ENCODE results near the gene ERCC1. TPM values are rescaled to one million over a fixed set of nuclear protein-coding genes. Genes with fewer than 3 reads are reported as not detected.

The ERCC1 gene
- 125 TPM for polyA plus RNA-seq (2012; ENCODE audit: insufficient read depth, insufficient read length)

DNA sequence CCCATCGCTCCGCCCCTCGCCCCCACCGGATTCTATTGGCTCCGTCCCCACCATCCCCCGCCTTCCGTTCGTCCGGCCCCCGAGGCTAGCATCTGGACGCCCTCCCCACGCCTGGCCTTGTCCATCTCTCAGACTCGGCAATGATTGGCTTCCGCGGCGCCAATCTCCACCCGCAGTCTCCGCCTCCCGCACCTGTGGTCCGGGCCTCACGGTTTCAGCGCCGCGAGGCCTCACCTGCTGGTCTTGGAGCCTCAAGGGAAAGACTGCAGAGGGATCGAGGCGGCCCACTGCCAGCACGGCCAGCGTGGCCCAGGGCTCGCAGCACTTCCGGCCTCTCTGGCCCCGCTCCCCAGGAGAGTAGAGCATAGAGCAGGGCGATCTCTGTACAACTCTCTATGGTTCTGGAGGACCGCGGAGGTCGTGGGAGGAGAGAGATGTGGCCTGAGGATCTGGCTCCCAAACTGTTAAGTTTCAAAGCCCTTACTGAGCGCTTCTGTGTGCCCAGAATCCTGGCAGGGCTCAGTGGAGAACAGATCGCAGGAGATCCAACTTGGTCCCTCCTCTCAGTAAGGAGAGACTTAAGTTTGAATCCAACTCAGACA is at the start of gene ERCC1:
Gene ERCC1 (minus strand): TSS at position 329 of the 602 bp plus-strand sequence. CDS start 543 bp downstream, outside the sequence.
- H3K4me3 ChIP-seq (ENCODE audit: low read length): peak within 1 kb of the TSS; percentile 78
- DNase-seq (ENCODE audit: low read depth, low spot score): peak; percentile 62

DNA sequence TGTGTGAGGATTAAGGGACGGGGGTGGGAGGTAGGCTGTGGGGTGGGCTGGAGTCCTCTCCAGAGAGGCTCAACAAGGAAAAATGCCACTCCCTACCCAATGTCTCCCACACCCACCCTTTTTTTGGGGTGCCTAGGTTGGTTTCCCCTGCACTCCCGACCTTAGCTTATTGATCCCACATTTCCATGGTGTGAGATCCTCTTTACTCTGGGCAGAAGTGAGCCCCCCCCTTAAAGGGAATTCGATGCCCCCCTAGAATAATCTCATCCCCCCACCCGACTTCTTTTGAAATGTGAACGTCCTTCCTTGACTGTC is 49.6 kb upstream of the ERCC1 start:
- no peak for DNase-seq (ENCODE audit: low read depth, low spot score)
- no peak overlapping the region for H3K4me3 ChIP-seq (ENCODE audit: low read length)

DNA sequence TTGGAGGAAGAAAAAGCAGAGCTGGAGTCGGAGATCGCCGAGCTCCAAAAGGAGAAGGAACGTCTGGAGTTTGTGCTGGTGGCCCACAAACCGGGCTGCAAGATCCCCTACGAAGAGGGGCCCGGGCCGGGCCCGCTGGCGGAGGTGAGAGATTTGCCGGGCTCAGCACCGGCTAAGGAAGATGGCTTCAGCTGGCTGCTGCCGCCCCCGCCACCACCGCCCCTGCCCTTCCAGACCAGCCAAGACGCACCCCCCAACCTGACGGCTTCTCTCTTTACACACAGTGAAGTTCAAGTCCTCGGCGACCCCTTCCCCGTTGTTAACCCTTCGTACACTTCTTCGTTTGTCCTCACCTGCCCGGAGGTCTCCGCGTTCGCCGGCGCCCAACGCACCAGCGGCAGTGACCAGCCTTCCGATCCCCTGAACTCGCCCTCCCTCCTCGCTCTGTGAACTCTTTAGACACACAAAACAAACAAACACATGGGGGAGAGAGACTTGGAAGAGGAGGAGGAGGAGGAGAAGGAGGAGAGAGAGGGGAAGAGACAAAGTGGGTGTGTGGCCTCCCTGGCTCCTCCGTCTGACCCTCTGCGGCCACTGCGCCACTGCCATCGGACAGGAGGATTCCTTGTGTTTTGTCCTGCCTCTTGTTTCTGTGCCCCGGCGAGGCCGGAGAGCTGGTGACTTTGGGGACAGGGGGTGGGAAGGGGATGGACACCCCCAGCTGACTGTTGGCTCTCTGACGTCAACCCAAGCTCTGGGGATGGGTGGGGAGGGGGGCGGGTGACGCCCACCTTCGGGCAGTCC is 49.0 kb upstream of the ERCC1 start:
- no peak overlapping the region for H3K4me3 ChIP-seq (ENCODE audit: low read length)
- DNase-seq (ENCODE audit: low read depth, low spot score): no peak

DNA sequence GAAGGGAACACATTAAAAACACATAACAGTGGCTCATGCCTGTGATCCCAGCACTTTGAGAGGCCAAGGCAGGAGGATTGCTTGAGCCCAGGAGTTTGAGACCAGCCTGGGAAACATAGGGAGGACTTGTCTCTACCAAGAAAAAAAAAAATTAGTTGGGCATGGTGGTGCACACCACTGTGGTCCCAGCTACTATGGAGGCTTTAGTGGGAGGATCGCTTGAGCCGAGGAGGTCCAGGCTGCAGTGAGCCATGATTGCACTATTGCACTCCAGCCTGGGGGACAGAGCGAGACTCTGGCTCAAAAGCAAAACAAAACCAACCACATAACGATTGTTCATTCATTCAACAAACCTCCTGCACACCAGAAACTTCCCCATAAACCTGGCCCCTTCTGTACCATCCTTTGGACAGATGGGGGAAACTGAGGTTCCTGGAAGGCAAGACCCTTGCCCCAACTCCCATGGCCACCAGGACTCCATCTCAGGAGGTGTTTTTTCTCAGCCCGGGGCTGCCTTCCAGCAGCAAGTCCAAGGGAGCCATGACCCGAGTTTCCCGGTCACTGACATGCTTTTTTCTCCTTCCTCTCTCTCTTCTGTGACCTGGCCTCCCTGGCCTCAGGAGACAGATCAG is 48.3 kb upstream of the ERCC1 start:
- H3K4me3 ChIP-seq (ENCODE audit: low read length): no peak overlapping the region
- DNase-seq (ENCODE audit: low read depth, low spot score): no peak

DNA sequence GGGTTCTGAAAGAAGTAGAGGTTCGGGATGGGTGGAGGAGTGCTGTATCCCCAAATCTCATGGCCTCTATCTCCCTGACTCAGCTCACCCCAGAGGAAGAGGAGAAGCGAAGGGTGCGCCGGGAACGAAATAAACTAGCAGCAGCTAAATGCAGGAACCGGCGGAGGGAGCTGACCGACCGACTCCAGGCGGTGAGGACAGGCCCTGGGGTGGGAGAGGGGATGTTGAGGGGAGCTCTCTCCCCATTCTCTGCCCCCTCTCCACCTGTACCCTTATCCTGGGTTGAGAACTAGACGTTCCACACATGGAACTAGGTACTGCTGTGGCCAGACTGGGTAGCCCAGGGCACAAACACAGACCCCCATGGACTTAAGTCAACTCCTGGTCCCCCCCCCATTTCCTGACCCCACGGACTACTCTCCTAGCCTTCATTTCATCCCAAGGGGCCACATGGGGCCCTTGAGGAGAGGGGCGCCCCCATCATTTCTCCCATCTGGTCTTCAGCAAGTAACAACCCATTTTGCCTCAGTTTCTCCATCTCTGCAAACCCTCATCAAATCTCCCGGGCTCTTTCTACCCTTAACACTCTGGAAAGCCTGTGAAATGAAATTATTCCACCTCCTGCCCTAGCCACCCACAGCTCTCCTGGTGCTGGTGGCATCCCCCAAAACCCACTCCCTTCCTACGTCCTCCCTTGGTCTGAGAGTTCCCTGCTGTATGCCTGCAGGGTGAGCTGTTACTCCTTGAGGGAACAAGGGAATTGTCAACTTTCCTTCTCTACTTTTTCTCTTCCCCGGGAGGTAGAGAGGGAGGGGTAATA is 47.6 kb upstream of the ERCC1 start:
- DNase-seq (ENCODE audit: low read depth, low spot score): no peak
- no peak overlapping the region for H3K4me3 ChIP-seq (ENCODE audit: low read length)

DNA sequence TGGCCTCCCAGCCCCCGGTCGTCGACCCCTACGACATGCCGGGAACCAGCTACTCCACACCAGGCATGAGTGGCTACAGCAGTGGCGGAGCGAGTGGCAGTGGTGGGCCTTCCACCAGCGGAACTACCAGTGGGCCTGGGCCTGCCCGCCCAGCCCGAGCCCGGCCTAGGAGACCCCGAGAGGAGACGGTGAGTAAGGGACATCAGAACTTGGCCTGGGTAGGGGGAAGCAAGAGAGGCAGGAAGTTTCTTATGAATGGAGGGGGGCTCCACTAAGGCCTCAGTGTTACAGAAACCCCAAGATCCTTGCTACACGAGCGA is 47.0 kb upstream of the ERCC1 start:
- no peak for DNase-seq (ENCODE audit: low read depth, low spot score)
- no peak overlapping the region for H3K4me3 ChIP-seq (ENCODE audit: low read length)

DNA sequence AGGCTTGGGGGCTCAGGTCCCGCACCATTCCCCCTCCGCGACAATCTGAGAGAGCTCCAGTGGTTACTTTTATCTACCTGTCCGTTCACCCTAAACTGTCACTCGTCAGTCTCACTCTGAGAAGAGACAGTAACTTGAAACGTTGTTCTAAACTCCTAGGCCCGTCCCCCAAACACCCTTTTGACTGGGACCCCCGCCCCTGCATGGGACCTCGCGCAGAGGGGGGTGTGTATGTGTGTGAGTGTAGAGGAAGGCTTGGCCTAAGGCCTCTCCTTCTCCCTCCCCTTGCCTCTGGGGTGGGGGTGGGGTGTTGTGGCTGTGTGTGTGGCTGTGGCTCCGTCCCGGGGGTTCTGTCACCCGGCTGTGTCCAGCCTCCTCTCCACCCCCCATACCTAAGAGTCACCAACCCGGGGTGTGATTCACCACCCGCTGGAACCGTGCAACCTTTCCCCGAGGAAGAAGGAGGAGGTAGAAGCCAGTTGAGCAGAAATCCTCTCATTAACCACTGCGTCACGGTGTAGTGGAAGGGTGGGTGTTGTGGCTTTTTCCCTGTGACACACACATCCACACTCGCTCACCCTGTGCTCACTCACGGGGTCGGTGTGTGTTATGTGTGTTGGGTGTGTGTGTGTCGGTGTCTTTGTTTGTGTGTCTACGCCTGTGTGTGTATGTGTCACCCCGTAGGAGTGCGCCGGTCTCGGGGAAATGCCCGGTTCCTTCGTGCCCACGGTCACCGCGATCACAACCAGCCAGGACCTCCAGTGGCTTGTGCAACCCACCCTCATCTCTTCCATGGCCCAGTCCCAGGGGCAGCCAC is 46.4 kb upstream of the ERCC1 start:
- peak overlapping the region; percentile 86 for H3K4me3 ChIP-seq (ENCODE audit: low read length)
- DNase-seq (ENCODE audit: low read depth, low spot score): no peak

DNA sequence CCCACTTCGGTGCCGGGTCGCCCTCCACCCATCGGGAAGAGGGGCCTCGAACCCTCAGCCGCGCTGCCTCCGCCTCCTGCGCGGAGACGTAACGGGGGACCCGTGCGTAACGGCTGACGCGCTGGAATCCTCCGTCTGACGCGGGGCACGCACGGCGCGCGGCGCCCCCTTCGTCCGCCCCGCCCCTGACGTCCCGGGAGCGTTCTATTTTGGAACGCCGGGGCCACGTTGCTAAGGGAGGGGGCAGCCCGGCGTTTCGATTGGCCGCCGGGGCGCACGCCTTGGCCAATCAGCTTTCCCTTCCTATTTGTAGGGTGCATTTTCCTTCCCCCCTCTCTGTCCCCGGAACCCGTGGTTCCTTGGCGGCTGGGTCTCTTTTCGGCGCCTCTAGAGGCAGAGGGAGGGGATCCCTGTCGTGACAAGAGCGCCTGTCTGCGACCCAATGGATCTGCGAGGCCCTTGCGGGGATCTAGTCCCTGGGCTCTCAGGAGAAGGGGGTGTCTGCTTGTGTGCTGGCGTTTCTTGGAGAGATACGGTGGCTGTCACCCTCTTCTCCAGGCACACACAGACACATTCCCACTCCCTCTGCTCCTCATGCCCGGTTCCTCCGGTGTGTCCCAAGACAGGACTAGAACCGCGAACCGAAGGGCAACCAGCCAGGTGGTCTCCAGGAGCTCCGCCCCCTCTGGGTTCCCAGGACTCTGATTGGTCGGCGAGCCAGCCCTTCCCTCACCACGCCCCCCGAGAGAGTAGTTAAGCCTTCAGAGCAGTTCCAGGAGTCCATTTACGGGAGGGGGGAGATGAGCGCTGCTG is 45.6 kb upstream of the ERCC1 start:
- H3K4me3 ChIP-seq (ENCODE audit: low read length): peak overlapping the region; percentile 86
- DNase-seq (ENCODE audit: low read depth, low spot score): peak; percentile 93

DNA sequence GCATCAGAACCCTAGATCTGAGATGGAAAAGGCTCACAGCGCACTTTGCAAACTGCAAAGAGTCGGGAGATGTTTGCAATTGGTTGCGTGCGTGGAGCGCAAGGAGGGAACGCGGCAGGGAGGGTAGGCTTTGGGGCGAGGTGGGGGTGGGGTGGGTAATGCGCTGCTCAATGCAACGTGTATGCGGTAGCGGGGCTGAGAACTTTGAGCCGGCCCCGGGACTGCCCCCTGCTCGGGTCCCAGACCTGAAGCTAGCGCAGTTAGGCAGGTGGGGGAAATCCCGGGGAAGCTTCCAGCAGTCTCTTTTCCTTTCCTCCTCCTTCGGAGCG is 45.0 kb upstream of the ERCC1 start:
- no peak for DNase-seq (ENCODE audit: low read depth, low spot score)
- peak overlapping the region; percentile 86 for H3K4me3 ChIP-seq (ENCODE audit: low read length)

DNA sequence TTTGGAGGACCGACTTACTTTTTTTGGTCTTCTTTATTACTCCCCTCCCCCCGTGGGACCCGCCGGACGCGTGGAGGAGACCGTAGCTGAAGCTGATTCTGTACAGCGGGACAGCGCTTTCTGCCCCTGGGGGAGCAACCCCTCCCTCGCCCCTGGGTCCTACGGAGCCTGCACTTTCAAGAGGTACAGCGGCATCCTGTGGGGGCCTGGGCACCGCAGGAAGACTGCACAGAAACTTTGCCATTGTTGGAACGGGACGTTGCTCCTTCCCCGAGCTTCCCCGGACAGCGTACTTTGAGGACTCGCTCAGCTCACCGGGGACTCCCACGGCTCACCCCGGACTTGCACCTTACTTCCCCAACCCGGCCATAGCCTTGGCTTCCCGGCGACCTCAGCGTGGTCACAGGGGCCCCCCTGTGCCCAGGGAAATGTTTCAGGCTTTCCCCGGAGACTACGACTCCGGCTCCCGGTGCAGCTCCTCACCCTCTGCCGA is 44.5 kb upstream of the ERCC1 start:
- no peak for DNase-seq (ENCODE audit: low read depth, low spot score)

DNA sequence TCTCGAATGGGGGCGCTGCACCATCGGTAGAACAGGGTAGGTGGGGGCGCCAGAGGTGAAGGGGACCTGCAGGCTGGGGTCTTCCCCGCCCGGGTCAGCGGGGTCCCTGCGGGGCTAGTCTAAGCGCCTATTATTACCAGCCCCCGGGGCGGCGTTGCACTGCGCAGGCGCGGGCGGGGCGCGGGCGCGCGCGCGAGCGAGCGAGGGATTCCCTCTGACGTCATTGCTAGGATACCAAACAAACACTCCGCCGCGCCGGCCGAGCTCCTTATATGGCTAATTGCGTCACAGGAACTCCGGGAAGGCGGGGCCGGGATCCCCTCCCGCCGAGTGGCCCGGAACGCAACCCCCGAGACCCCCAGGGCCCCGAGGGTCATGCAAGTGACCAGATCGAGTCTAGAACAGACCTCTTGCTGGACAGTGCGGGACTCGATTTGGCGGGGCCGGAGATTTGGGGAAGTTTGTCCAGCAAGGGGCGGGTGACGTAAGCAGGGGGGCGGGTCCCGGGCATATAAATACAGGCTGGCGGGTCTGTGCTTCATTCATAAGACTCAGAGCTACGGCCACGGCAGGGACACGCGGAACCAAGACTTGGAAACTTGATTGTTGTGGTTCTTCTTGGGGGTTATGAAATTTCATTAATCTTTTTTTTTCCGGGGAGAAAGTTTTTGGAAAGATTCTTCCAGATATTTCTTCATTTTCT is 43.9 kb upstream of the ERCC1 start, which contains the start of gene FOSB:
Gene FOSB (plus strand): TSS at position 541 of the 703 bp plus-strand sequence. CDS start 591 bp downstream, outside the sequence.
- H3K4me3 ChIP-seq (ENCODE audit: low read length): peak within 1 kb of the TSS; percentile 86
- DNase-seq (ENCODE audit: low read depth, low spot score): peak; percentile 89

More for the DNA sequence above, 44.5 kb upstream of the ERCC1 start:
- H3K4me3 ChIP-seq (ENCODE audit: low read length): peak overlapping the region; percentile 86

DNA sequence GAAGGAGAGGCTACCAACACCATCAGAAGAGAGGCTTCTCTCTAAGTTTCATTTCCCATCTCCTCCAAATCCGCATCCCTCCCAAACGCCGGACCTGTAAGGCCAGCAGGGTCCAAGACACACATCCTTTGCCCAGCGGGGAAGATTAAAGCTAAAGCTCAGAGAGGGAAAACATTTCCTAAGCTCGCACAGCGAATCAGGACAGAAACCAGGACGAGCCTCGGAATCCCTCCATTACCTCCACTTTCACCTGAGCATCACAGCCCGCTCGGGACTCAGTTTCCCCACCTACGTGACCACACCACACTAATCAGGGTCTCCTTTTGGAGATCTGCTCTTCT is 43.4 kb upstream of the ERCC1 start:
- H3K4me3 ChIP-seq (ENCODE audit: low read length): peak overlapping the region; percentile 86
- DNase-seq (ENCODE audit: low read depth, low spot score): no peak

DNA sequence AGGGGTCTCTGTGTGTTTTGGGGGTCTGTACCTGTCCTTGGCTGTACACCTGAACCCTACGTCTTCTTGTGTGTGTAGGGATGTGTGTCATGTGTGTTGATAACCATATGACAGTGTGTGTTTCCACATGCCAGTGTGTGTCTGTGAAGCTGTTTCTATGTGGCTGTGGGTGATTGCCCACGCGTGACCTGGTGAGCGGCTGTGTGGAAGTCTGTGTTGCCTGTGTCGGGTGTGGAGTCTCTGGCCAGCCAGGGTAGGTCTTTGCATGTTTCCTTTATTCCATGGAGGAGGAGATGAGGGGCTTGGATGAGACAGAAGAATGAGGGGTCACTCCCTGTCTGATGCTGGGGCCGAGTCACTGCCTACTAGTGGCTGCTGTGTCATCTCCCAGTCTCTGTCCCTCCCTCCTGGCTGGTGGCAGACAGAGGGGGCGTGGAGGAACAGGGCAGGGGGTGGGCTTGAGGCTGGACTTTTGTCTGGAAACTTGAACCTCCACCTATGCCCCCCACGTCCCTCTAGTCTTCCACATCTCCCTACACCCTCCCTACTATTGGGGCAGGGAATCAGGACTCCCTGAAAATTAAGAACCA is 41.2 kb upstream of the ERCC1 start:
- DNase-seq (ENCODE audit: low read depth, low spot score): no peak
- H3K4me3 ChIP-seq (ENCODE audit: low read length): no peak overlapping the region

DNA sequence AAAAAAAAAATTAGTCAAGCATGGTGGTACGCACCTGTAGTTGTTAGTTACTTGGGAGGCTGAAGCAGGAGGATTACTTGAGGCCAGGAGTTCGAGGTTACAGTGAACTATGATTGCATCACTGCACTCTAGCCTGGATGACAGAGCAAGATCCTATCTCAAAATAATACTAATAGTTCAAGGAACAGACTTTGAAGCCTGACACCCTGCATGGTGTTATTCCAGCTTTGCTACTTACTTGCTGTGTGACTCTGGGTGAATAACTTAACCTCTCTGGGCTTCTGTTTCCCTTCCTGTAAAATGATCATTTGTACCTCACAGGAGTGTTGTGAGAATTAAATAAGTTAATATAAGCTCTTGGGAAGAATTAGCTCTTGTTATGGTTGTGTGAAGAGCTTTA is 40.6 kb upstream of the ERCC1 start:
- no peak overlapping the region for H3K4me3 ChIP-seq (ENCODE audit: low read length)

DNA sequence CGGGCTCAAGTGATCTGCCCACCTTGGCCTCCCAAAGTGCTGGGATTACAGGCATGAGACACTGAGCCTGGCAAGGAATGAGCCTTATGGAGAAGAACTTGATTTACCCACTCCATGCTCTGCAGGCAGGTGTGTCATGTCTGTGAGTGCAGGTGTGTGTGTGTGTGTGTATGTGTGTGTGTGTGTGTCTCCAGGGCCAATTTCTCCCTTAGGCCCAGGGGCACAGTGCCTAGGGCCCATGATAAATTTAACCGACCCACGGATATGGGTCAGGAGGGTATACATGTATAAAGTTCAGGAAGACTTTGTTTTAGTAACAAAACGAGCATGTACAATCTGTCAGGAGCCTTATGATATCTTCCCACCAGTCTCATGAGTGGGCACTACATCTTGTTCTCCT is 39.5 kb upstream of the ERCC1 start:
- no peak for DNase-seq (ENCODE audit: low read depth, low spot score)
- H3K4me3 ChIP-seq (ENCODE audit: low read length): no peak overlapping the region

More for the DNA sequence above, 40.6 kb upstream of the ERCC1 start:
- no peak for DNase-seq (ENCODE audit: low read depth, low spot score)

DNA sequence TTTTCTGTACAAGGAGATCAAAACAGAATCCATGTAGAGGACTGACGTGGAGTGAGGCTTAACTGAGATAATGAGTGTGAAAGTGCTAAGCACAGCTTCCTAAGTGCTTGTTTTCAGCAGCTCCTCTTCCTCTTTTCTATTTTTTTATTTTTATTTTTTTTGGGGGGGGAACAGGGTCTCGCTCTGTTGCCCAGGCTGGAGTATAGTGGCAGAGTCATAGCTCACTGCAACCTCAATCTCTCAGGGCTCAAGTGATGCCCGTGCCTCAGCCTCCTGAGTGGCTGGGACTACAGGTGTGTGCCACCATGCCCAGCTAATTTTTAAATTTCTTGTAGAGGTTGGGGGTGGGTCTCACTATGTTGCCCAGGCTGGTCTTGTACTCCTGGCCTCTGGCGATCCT is 38.5 kb upstream of the ERCC1 start:
- no peak for DNase-seq (ENCODE audit: low read depth, low spot score)
- no peak overlapping the region for H3K4me3 ChIP-seq (ENCODE audit: low read length)

DNA sequence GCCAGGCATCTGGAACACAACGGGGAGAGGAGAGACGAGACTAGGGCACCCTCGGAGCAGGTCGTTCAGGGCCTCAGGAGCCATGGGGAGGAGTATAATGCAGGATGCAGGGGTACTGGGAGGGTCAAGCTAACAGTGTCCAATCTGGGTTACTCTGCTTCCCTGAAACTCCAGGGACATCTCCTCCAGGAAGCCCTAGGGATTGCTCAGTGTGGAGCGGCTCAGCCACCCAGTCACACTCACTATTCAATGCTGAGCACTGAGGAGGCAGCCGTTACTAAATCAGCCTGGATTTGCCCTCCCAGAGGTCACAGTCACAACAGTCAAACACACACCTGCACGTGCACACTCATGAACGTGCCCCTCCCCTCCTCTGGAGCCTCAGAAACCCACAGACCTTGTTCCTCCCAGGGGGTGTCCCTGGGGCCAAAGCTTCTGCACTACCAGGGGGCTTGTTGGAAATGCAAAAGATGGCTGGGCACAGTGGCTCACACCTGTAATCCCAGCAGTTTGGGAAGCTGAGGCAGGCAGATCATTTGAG is 37.2 kb upstream of the ERCC1 start:
- DNase-seq (ENCODE audit: low read depth, low spot score): no peak

More for the DNA sequence above, 37.2 kb upstream of the ERCC1 start:
- no peak overlapping the region for H3K4me3 ChIP-seq (ENCODE audit: low read length)
